GM13977 (cell line): ENCODE measurements around the gene KCNN1.
A peak's percentile ranks its signal among the peaks of the same experiment; 100 is the strongest.
"Not testable (repeated sequence)": the region's sequence is repeated elsewhere in the genome, so short reads cannot be mapped to it uniquely, and the experiment has no call there.

ENCODE experiments used
- DNase-seq: peaks from one replicate; pipeline ENCODE4 v3.0.0; 2012; ENCODE audit warnings: low spot score
- CTCF ChIP-seq: IDR thresholded peaks from 2 replicates; pipeline ENCODE4 v1.5.1; 2012; ENCODE audit warnings: mild to moderate bottlenecking, control low read depth; ENCODE audit not compliant: insufficient read depth; ENCODE audit errors: extremely low read depth, missing control alignments
- in situ Hi-C: fragments of 300-500 bp; cut with MboI; formaldehyde crosslinking; loops from one replicate; pipeline ENCODE4 v1.12.0; 2022; ENCODE audit warnings: low sequenced_read_pairs, low pct_unique_long_range_greater_than_20kb, mixed read lengths, inconsistent platforms; ENCODE audit not compliant: unreplicated experiment

The KCNN1 gene

GRCh38 chr19:18021121-18021755, 54.3 kb downstream of the KCNN1 start:
- TF ChIP-seq CTCF = no peak
- DNase-seq = peak; percentile 54
- in situ Hi-C loops = no loop called here

- in situ Hi-C loops = no loop called here
- no peak for DNase-seq
- no peak for TF ChIP-seq CTCF
Observed at GRCh38 chr19:18023622-18024251, 56.8 kb downstream of the KCNN1 start.

- DNase-seq = no peak
- in situ Hi-C loops = no loop called here
- no peak for TF ChIP-seq CTCF
Observed at GRCh38 chr19:18027151-18027550, 60.2 kb downstream of the KCNN1 start.

- no peak for DNase-seq
- no peak for TF ChIP-seq CTCF
- in situ Hi-C loops = no loop called here
Observed at GRCh38 chr19:18029617-18030338, 62.9 kb downstream of the KCNN1 start.

- DNase-seq, in situ Hi-C loops: not testable (repeated sequence)
Observed at GRCh38 chr19:18031401-18031800, 64.5 kb downstream of the KCNN1 start.

GRCh38 chr19:18032102-18032501, 65.2 kb downstream of the KCNN1 start:
- DNase-seq, in situ Hi-C loops: not testable (repeated sequence)

GRCh38 chr19:18041054-18041453, 74.1 kb downstream of the KCNN1 start:
- DNase-seq = no peak
- in situ Hi-C loops = no loop called here
- no peak for TF ChIP-seq CTCF
